HG03342 (cell line): ENCODE measurements around the gene NTRK2.

Source experiments
- ATAC-seq: cut with Tn5 transposase; IDR thresholded peaks from one replicate; pipeline ENCODE4 v1.9.1; 2021; ENCODE audit warnings: mild to moderate bottlenecking, moderate library complexity; ENCODE audit not compliant: unreplicated experiment

NTRK2 gene

GRCh38 chr9:84778570-84778969, 109.0 kb downstream of the NTRK2 start:
- no peak for ATAC-seq

- ATAC-seq, result no peak
These were observed 110.4 kb downstream of the NTRK2 start for GRCh38 chr9:84779883-84780282.

GRCh38 chr9:84780385-84780784, 110.9 kb downstream of the NTRK2 start:
- no peak for ATAC-seq

- ATAC-seq, result peak; percentile 43
These were observed 111.9 kb downstream of the NTRK2 start for GRCh38 chr9:84781458-84781857.

GRCh38 chr9:84781931-84782866, 112.7 kb downstream of the NTRK2 start:
- no peak for ATAC-seq

GRCh38 chr9:84785792-84786547, 116.4 kb downstream of the NTRK2 start:
- no peak for ATAC-seq

- no peak for ATAC-seq
These were observed 119.4 kb downstream of the NTRK2 start for GRCh38 chr9:84788803-84789462.

GRCh38 chr9:84789463-84789830, 119.9 kb downstream of the NTRK2 start:
- no peak for ATAC-seq

- ATAC-seq, result no peak
These were observed 122.1 kb downstream of the NTRK2 start for GRCh38 chr9:84791643-84792042.

- no peak for ATAC-seq
These were observed 123.7 kb downstream of the NTRK2 start for GRCh38 chr9:84793251-84793650.

GRCh38 chr9:84794981-84795637, 125.6 kb downstream of the NTRK2 start:
- no peak for ATAC-seq

GRCh38 chr9:84796404-84796803, 126.9 kb downstream of the NTRK2 start:
- no peak for ATAC-seq

- no peak for ATAC-seq
These were observed 129.7 kb downstream of the NTRK2 start for GRCh38 chr9:84799251-84799650.

GRCh38 chr9:84804951-84805694, 135.6 kb downstream of the NTRK2 start:
- ATAC-seq, result no peak

- ATAC-seq, result no peak
These were observed 137.9 kb downstream of the NTRK2 start for GRCh38 chr9:84807431-84807830.

- no peak for ATAC-seq
These were observed 138.4 kb downstream of the NTRK2 start for GRCh38 chr9:84807870-84808390.

- ATAC-seq, result no peak
These were observed 138.9 kb downstream of the NTRK2 start for GRCh38 chr9:84808416-84808815.

GRCh38 chr9:84811072-84811750, 141.7 kb downstream of the NTRK2 start:
- no peak for ATAC-seq

GRCh38 chr9:84811751-84812074, 142.2 kb downstream of the NTRK2 start:
- ATAC-seq, result no peak

- no peak for ATAC-seq
These were observed 142.8 kb downstream of the NTRK2 start for GRCh38 chr9:84812355-84812754.
